A673 (cell line): Measurements from ENCODE around the gene MS4A18. TPM values are rescaled to one million over a fixed set of nuclear protein-coding genes. Genes with fewer than 3 reads are reported as not detected.

Source experiments
- BruUV-seq: library from RNA; stranded (reverse); fragments of 400-500 nt; replicated peaks from 2 replicates; lab custom pipeline; 2021; lab: Mats Ljungman, UMichigan
- CTCF ChIA-PET: fragments of 300-600 bp; sonication (Branson Sonifier 250); formaldehyde crosslinking; loops from one replicate; lab custom pipeline; 2022; ENCODE audit warnings: antibody characterized with exemption; lab: Charles Lee
- POLR2A ChIA-PET: fragments of 300-600 bp; sonication (Branson Sonifier 250); formaldehyde crosslinking; loops from one replicate; lab custom pipeline; 2022; ENCODE audit warnings: antibody characterized with exemption; ENCODE audit not compliant: low non-redundant PET; lab: Charles Lee
- DNase-seq: peaks from one replicate; pipeline ENCODE4 v3.0.0-alpha.2; 2015; ENCODE audit warnings: low spot score
- H3K27ac ChIP-seq: fragments of 200-600 bp; sonication (generic); 2 replicates; pipeline ENCODE4 v1.5.1; 2016; ENCODE audit warnings: mixed run types, low read depth, mild to moderate bottlenecking, mixed read lengths, antibody characterized with exemption, low read length; ENCODE audit not compliant: poor library complexity, severe bottlenecking
- H3K27me3 ChIP-seq: fragments of 200-600 bp; sonication (generic); replicated peaks from 2 replicates; pipeline ENCODE4 v1.6.1; 2017; ENCODE audit warnings: mixed run types, low read depth, mild to moderate bottlenecking, mixed read lengths, antibody characterized with exemption, low read length; ENCODE audit not compliant: insufficient read depth, poor library complexity
- H3K36me3 ChIP-seq: fragments of 200-600 bp; sonication (generic); 2 replicates; pipeline ENCODE4 v1.6.1; 2016; ENCODE audit warnings: mixed run types, mild to moderate bottlenecking, mixed read lengths, antibody characterized with exemption, low read length; ENCODE audit not compliant: insufficient read depth, poor library complexity, severe bottlenecking
- H3K4me1 ChIP-seq: fragments of 200-600 bp; sonication (generic); 2 replicates; pipeline ENCODE4 v1.6.1; 2017; ENCODE audit warnings: mixed run types, mild to moderate bottlenecking, mixed read lengths, antibody characterized with exemption, low read length; ENCODE audit not compliant: insufficient read depth, poor library complexity, severe bottlenecking
- H3K4me3 ChIP-seq: fragments of 200-600 bp; sonication (generic); 2 replicates; pipeline ENCODE4 v1.5.1; 2016; ENCODE audit warnings: low read depth, mixed run types, mild to moderate bottlenecking, mixed read lengths, low read length; ENCODE audit not compliant: poor library complexity, severe bottlenecking
- H3K9me3 ChIP-seq: fragments of 200-600 bp; sonication (generic); 2 replicates; pipeline ENCODE4 v1.6.1; 2016; ENCODE audit warnings: mixed run types, low read depth, mild to moderate bottlenecking, mixed read lengths, antibody characterized with exemption, low read length; ENCODE audit not compliant: poor library complexity, severe bottlenecking
- EZH2 ChIP-seq: fragments of 200-600 bp; sonication (generic); IDR thresholded peaks from 2 replicates; pipeline ENCODE4 v1.6.1; 2017; ENCODE audit warnings: borderline replicate concordance, low read depth, mild to moderate bottlenecking, mixed read lengths, antibody characterized with exemption, low read length; ENCODE audit not compliant: poor library complexity, severe bottlenecking
- intact Hi-C: fragments of 100-400 bp; cut with micrococcal nuclease; formaldehyde crosslinking; loops from one replicate; pipeline ENCODE4 v1.10.0; 2022; ENCODE audit not compliant: unreplicated experiment
- total RNA-seq: library from RNA; stranded (reverse); gene quantifications from 2 replicates; pipeline ENCODE4 v1.2.3, GENCODE V29; 2021
- TF ChIP-seq, protein P1 (sequence below): fragments of 300-800, 200-600 bp; sonication (generic); conservative IDR thresholded peaks from 2 replicates; pipeline ENCODE4 v1.5.1; 2017; ENCODE audit warnings: low read depth, mild to moderate bottlenecking, antibody characterized with exemption, low read length, moderate library complexity, mixed read lengths

MS4A18 gene
- total RNA-seq, 1 experiment from 2014 or later = not detected

DNA sequence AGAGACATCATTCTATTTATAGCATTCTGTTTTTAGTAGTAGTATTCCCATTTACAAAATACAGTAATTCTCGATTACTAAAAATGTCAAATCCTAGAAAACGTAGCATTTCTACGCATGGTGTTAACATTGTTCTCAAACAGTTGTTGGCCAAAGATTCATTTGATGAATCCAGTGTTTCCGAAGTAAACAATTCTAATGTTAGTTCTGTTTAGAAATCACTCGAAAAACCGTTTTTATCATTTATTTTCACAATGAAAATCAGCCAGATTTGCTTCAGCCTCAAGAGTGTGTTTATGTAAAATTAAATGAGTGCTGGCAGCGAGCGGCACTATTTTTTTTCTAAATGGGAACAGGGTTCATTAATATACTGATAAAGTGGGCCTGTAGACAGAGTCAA lies 7.1 kb downstream of the MS4A18 start:
- no TSS peak for BruUV-seq
- Histone ChIP-seq H3K9me3 (no peaks in the 10 kb centered on the region), H3K27me3 (peaks cover 26% of the 10 kb centered on the region), H3K36me3 (no peaks in the 10 kb centered on the region), H3K4me1 (no peaks in the 10 kb centered on the region), H3K27ac (no peak overlapping the region), H3K4me3 (no peak overlapping the region)
- no peak for DNase-seq
- ChIA-PET POLR2A (no interaction called here), CTCF (no interaction called here)
- TF ChIP-seq, protein P1, sequence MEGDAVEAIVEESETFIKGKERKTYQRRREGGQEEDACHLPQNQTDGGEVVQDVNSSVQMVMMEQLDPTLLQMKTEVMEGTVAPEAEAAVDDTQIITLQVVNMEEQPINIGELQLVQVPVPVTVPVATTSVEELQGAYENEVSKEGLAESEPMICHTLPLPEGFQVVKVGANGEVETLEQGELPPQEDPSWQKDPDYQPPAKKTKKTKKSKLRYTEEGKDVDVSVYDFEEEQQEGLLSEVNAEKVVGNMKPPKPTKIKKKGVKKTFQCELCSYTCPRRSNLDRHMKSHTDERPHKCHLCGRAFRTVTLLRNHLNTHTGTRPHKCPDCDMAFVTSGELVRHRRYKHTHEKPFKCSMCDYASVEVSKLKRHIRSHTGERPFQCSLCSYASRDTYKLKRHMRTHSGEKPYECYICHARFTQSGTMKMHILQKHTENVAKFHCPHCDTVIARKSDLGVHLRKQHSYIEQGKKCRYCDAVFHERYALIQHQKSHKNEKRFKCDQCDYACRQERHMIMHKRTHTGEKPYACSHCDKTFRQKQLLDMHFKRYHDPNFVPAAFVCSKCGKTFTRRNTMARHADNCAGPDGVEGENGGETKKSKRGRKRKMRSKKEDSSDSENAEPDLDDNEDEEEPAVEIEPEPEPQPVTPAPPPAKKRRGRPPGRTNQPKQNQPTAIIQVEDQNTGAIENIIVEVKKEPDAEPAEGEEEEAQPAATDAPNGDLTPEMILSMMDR = no peak
- TF ChIP-seq EZH2 = no peak
- intact Hi-C loops = no loop called here

DNA sequence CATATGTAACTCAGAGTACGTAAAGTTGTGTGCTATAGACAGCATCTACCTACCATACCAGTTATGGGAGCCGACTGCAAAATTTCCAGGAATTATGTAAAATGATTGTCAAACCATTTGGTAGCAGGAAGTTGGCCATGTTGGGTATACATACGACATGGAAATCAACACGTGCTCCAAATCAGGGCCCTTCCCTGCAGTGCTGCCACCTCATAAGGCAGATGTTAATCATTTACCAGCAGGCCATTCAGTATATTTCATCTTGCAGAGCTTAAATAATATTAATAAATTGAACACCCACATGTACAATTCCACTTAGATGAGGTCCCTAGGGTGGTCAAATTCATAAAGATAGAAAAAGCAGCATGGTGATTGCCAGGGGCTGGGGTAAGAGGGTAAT lies 9.8 kb downstream of the MS4A18 start:
- Histone ChIP-seq H3K4me1 (no peaks in the 10 kb centered on the region), H3K27ac (no peak overlapping the region), H3K4me3 (no peak overlapping the region), H3K36me3 (no peaks in the 10 kb centered on the region), H3K27me3 (peaks cover 21% of the 10 kb centered on the region), H3K9me3 (no peaks in the 10 kb centered on the region)
- ChIA-PET CTCF (no interaction called here), POLR2A (no interaction called here)
- intact Hi-C loops = no loop called here
- TF ChIP-seq, protein P1 = no peak
- no peak for TF ChIP-seq EZH2
- no peak for DNase-seq
- BruUV-seq = no TSS peak

DNA sequence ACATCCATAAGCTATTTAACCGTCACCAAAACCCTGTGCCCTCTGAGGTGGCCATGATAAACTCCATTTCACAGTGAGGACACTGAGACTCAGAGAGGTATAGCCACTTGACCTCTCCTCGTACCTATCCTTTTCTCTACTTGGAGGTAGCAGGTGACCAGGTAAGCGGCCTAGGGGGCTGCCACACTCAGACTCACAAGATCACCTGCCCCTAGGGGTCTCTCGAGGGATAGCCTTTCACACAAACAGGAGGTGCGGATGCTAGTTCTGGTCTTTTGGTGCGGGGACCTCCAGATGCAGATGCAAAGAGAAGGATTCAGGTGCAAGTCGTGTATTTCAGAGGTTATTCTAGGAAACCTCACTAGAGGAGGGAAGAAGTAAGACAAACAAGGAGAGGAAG lies 14.6 kb downstream of the MS4A18 start:
- Histone ChIP-seq H3K4me3 (no peak overlapping the region), H3K9me3 (no peaks in the 10 kb centered on the region), H3K4me1 (no peaks in the 10 kb centered on the region), H3K27me3 (peaks cover 22% of the 10 kb centered on the region), H3K36me3 (no peaks in the 10 kb centered on the region), H3K27ac (no peak overlapping the region)
- DNase-seq = no peak
- no peak for TF ChIP-seq EZH2
- TF ChIP-seq, protein P1 = 0 out of 2 replicates have a peak, but pooled peaks have one; percentile 17
- intact Hi-C loops = no loop called here
- POLR2A ChIA-PET = no interaction called here
- no TSS peak for BruUV-seq
- CTCF ChIA-PET = no interaction called here
